HL-60/S4 (cell line): Measurements from ENCODE around the gene POMP.

Source experiments
- in situ Hi-C: fragments of 300-500 bp; cut with MboI; formaldehyde crosslinking; loops from 2 replicates; pipeline ENCODE4 v1.14.3; 2022; ENCODE audit warnings: low sequenced_read_pairs

The POMP gene

GRCh38 chr13:28658796-28659620, at the start of gene POMP:
Gene POMP (plus strand): TSS chr13:28659130. CDS start chr13:28659185, 55 bp downstream.
- in situ Hi-C loops, result no loop called here

GRCh38 chr13:28609381-28609780, 49.5 kb upstream of the POMP start:
- in situ Hi-C loops, result no loop called here

DNA sequence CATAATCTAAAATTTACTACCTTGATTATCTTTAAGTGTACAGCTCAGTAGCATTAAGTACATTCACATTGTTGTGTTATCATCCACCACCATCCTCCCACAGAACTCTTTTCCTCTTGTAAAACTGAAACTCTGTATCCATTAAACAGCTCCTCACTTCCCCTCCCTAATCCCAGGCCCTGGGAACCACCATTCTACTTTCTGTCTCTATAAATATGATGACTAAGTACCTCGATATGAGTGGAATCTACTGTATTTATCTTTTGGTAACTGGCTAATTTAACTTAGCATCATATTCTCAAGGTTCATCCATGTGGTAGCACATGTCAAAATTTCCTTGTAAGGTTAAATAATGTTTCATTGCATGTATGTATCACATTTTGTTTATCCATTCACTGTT, 49.0 kb upstream of the POMP start:
- in situ Hi-C loops, result no loop called here

DNA sequence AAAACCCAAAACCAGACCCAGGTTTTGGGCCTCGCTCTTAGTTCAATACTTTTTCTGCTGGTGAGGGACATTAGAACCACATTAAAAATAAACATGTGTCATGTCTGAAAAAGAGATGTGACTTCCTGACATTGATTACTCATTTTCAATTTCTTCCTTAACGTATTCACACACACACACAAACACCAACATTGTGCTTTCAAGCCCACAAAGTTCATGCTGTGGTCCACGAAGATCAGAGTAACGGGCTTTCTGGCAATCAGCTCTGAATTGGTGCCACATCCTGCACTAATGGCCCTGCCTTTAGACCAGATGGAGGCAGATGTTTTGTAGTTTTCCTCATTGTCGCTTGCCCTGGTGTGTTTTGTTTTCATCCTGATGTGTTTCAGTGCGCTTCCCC, 47.9 kb upstream of the POMP start:
- in situ Hi-C loops, result no loop called here

- in situ Hi-C loops, result no loop called here
Observed at GRCh38 chr13:28611654-28612131, 47.2 kb upstream of the POMP start.

- in situ Hi-C loops, result no loop called here
Observed at GRCh38 chr13:28613562-28613961, 45.4 kb upstream of the POMP start.

- in situ Hi-C loops, result no loop called here
Observed at GRCh38 chr13:28615916-28616446, 42.9 kb upstream of the POMP start.

GRCh38 chr13:28618230-28618994, 40.5 kb upstream of the POMP start:
- in situ Hi-C loops, result no loop called here

GRCh38 chr13:28620011-28620830, 38.7 kb upstream of the POMP start:
- in situ Hi-C loops, result no loop called here

GRCh38 chr13:28621449-28621848, 37.5 kb upstream of the POMP start:
- in situ Hi-C loops, result no loop called here

DNA sequence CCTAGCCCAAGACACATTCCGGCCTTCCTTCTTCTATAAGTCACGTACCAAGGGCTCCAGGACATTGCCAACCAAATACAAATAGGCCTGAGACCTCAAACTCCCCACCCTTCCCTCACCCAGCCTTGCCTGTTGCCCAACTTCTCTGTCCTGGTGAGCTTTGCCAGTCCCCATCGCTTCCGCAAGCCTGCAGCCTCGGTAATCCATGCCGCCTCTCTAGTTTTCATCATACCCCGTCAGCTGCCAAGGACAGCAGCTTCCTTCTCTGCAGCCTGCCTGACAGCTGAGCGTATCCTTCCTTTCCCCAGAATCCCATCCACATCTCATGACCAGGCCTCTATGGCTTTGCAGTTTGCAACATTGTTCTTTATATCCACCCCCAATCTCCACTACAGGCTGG, 36.6 kb upstream of the POMP start:
- in situ Hi-C loops, result no loop called here

DNA sequence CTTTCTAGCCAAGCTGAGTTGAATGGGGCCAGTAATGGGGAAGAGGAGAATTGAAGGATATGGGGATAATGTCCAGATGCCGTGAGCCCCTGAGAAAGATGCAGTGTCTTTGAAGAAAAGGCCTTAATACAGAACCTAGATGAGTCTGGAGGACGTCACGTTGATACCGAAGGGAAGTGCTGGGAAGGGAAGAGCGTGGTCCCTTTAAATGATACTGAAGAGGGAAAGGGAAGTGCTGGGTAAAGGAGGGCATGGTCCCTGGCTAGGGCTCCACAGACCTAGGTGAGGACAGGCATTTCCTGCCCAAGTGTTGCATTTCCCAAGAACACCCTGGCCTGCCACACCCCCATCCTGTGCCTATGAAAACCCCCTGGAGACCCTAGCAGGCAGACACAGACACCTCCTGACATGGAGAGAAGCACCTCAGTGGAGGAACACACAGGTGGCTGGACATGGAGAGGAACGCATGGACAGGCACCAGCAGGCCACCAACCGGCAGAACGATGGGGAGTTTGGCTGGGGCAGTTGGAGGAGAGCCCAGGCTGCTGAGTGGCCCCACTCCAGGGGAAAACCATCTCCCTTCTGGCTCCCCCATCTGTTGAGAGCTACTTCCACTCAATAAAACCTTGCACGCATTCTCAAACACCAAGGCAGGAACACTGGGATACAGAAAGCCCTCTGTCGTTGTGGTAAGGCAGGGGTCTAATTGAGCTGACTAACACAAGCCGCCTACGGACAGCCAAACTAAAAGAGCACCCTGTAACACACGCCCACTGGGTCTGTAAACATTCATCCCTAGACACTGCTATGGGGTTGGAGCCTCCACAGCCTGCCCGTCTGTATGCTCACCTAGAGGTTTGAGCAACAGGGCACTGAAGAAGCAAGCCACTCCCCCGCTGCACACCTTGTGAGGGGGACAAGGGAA, 34.9 kb upstream of the POMP start:
- in situ Hi-C loops, result no loop called here

DNA sequence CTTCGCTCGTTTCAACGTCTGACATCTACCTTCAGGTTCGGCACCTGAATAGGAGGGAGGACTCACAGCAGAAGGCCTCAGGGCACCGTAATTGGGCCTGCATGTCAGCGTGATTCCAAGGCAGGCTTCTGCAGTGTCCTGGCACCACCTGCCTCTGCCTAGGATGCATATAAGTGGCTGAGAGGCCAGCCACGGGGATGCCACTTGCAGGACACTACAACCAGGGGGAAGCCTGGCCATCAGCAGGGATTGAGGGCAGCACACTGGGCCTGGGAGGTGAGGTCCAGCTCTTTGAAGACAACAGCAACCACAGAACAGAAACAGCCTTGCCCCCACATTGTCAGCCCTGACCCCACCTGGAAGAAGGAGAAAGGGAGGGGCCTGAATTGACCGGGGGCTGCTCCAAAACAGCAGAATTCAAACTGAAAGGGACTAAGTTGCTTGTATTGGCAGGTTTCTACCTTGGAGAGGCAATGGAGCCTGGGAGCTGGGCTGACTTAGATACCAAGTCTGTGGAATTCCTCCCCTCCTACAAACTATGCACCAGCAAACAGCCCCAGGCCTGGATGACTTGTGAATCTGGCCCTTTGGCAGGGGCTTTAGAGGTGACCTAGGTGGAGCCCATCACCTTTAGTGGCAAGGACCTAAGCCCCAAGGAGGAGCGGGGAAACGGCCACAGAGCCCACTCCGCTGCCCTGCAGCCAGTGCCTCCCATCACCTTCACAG, 34.1 kb upstream of the POMP start:
- in situ Hi-C loops, result no loop called here

DNA sequence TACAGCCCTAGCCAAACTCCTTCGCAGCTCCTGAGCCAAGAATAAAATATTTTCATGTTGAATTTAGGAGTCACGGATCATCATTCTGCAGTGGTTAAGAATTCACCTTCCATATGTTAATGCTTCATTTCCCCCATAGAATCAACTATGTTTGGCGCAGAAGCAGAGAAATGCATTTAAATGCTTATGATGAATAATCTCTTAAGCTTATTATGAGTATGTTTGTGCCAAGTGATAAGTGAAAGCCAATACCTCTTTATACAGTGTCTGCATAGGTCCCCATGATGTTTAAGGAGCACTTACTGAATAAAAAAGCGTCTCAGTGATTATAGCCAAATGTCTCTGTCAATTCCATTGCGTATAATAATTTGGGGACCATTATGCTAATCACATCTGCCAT, 32.7 kb upstream of the POMP start:
- in situ Hi-C loops, result no loop called here

- in situ Hi-C loops, result no loop called here
Observed at GRCh38 chr13:28628241-28628640, 30.7 kb upstream of the POMP start.

DNA sequence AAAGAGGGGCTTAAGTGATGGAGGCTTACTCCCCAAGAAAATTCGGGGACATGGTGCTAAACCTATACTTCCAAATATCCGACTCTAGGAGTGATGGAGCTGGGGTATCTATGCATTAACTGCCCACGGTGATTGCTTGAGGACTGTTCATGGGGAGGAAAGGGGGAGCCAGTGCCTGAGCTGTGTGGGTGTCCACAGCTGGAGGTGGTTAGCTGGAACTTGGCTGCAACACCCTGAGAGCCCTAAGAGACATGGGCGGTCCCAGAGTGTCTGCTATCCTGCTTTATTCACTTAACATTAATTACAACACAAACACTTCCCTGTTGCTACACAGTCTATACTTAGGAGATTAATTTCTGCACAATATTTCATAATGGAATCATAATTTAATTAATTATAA, 28.1 kb upstream of the POMP start:
- in situ Hi-C loops, result loop anchor here (10.0 kb wide), 1 partner anchor 306 kb away; no protein-coding TSS in a partner anchor

- in situ Hi-C loops, result loop anchor here (10.0 kb wide), 1 partner anchor 307 kb away; no protein-coding TSS in a partner anchor
Observed at GRCh38 chr13:28631801-28632200, 27.1 kb upstream of the POMP start.

DNA sequence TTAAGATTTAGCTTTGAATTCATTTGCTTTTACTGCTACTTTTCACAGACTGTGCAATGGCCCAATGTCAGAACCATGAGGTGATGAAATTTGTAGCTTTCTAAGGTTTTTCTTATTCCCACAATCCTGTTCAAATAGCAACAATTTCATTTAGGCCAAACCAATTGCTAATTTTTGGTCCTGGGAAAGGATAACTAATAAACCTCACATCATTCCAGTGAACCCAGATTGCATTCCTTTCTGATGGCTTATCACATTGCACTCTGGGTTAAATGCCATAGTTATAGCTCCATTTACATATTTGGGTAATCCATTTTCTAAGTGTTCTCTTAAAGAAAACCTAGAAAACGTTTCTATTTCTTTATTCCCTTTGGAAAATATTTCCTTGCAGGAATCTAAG, 22.9 kb upstream of the POMP start:
- in situ Hi-C loops, result loop anchor here (10.0 kb wide), 1 partner anchor 311 kb away; no protein-coding TSS in a partner anchor
